ENCODE results near the gene MITF.

The MITF gene

DNA sequence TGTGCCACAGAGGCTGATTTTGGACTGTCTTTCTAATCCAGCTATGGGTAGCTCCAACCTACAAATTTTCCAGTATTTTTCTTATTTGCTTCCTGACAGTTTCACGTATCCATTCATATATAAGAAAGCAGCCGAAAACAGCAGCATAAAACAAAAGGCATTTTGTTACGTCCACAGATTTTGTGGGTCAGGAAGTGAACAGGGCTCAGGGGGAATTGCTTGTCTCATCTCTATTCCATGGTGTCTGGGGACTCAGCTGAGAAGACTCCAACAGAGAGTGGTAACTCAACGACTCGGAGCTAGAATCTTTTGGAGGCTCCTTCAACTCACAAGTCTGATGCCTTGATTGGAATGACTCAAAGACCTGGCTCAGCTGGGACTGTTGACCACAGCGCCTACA, 248.6 kb downstream of the MITF start:
- no peak overlapping the region for H3K4me3 ChIP-seq (ENCODE audit: low read length)
- no peak for TF ChIP-seq ZNF274 (IDR thresholded peaks at IDR 0.05; ENCODE audit: low read depth, low read length)

DNA sequence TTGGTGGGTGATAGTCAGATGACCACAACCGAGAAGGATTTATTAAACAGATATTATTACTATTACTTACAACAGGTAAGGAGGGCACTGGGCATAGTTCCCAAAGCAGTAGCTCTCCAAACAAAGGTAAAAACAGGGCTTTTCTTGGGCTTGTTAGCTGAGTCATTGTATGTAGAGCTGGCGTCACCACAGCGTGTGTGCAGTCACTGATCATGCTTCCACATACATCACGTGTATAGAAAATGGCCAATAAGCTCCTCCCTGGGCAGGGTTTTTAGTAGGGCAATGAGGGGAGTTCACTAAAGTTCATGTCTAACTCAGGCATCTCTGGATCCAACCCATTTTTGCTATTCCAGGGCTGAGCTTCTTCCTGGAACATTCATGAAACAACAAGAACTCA, 254.5 kb downstream of the MITF start:
- H3K4me3 ChIP-seq (ENCODE audit: low read length) = no peak overlapping the region
- TF ChIP-seq ZNF274 (IDR thresholded peaks at IDR 0.05; ENCODE audit: low read depth, low read length) = no peak

DNA sequence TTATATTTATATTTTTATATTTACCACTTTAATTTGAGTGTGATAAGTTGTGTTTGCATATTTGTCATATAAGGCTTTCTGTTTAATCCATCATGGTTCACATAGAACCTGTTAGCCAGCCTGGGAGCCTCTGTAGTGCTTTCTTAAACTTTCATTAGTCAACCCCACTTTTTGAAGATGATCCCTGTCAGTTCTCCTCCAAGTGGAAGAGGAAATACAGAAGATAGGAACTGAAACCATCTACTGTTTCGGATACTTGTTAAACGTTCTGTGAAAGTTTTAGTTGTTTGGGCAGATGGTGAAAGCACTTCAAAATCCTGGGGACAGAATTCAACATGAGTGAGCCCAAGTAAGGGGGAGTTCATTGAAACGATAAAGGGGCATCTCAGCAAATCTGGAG, 255.7 kb downstream of the MITF start:
- TF ChIP-seq ZNF274 (IDR thresholded peaks at IDR 0.05; ENCODE audit: low read depth, low read length) = no peak
- no peak overlapping the region for H3K4me3 ChIP-seq (ENCODE audit: low read length)

- TF ChIP-seq ZNF274 (IDR thresholded peaks at IDR 0.05; ENCODE audit: low read depth, low read length) = no peak
- no peak overlapping the region for H3K4me3 ChIP-seq (ENCODE audit: low read length)
These were observed 258.5 kb downstream of the MITF start for GRCh38 chr3:69997631-69998307.

DNA sequence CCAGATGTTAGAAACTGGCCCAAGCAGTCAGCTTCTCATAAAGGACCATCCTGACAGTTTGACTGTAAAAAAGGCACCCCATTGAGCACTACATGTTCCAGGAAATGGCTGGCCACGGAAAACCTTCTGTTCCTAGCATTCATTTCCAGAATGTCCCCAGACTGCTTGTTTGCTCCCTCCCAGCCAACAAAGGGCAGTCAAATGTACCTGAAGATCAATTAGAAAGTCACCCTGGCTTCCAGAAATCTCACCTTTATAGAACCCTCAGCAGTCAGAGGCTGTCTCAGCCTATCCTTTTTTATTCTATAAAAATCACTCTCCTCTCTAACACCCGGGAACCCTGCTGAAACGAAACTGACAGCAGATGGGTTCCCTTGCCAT, 259.5 kb downstream of the MITF start:
- TF ChIP-seq ZNF274 (IDR thresholded peaks at IDR 0.05; ENCODE audit: low read depth, low read length) = no peak
- no peak overlapping the region for H3K4me3 ChIP-seq (ENCODE audit: low read length)

GRCh38 chr3:69999140-70000027, 260.1 kb downstream of the MITF start, which contains the start of gene SAMMSON:
Gene SAMMSON (plus strand): TSS chr3:69999733.
- H3K4me3 ChIP-seq (ENCODE audit: low read length) = no peak within 1 kb of the TSS
- no peak for TF ChIP-seq ZNF274 (IDR thresholded peaks at IDR 0.05; ENCODE audit: low read depth, low read length)

DNA sequence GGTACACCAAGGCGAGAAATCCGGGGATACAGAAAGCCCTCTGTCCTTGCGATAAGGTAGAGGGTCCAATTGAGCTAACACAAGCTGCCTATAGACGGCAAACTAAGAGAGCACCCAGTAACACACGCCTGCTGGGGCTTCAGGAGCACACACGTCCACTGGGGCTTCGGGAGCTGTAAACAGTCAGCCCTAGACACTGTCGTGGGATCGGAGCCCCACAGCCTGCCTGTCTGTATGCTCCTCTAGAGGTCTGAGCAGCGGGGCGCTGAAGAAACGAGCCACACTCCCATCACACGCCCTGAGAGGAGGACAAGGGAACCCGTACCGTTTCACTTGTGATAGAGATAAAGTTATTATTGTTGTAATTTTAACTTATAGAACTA, 260.8 kb downstream of the MITF start:
- TF ChIP-seq ZNF274 (IDR thresholded peaks at IDR 0.05; ENCODE audit: low read depth, low read length) = no peak
- H3K4me3 ChIP-seq (ENCODE audit: low read length) = no peak overlapping the region

GRCh38 chr3:70000563-70001081, 261.4 kb downstream of the MITF start:
- H3K4me3 ChIP-seq (ENCODE audit: low read length) = no peak overlapping the region
- no peak for TF ChIP-seq ZNF274 (IDR thresholded peaks at IDR 0.05; ENCODE audit: low read depth, low read length)

GRCh38 chr3:70003119-70003518, 263.9 kb downstream of the MITF start:
- no peak overlapping the region for H3K4me3 ChIP-seq (ENCODE audit: low read length)
- TF ChIP-seq ZNF274 (IDR thresholded peaks at IDR 0.05; ENCODE audit: low read depth, low read length) = no peak

GRCh38 chr3:70006089-70006488, 266.8 kb downstream of the MITF start:
- H3K4me3 ChIP-seq (ENCODE audit: low read length) = no peak overlapping the region
- no peak for TF ChIP-seq ZNF274 (IDR thresholded peaks at IDR 0.05; ENCODE audit: low read depth, low read length)

DNA sequence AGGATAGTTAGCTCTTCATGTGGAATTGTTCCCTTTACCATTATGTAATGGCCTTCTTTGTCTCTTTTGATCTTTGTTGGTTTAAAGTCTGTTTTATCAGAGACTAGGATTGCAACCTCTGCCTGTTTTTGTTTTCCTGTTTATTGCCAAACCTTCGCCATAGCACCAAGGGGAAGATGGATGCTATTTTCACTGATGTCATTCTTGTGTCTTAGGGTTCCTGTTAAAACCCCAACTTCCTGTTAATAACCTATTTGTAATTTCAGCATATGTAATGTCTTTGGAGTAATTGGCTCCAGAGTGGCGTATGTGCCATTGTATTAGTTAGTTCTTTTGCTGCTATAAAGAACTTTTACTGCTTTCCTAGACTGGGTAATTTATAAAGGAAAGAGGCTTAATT, 271.1 kb downstream of the MITF start:
- no peak for TF ChIP-seq ZNF274 (IDR thresholded peaks at IDR 0.05; ENCODE audit: low read depth, low read length)
- no peak overlapping the region for H3K4me3 ChIP-seq (ENCODE audit: low read length)

GRCh38 chr3:70011582-70011981, 272.3 kb downstream of the MITF start:
- TF ChIP-seq ZNF274 (IDR thresholded peaks at IDR 0.05; ENCODE audit: low read depth, low read length) = no peak
- no peak overlapping the region for H3K4me3 ChIP-seq (ENCODE audit: low read length)
